ENCODE data around the gene TAPBPL. TPM values are rescaled to one million over a fixed set of nuclear protein-coding genes. Genes with fewer than 3 reads are reported as not detected.

TAPBPL gene
- total and polyA plus RNA-seq, 2 of the 13 experiments (the other 11 are each of a cell fraction or from before 2014, with no cell fraction given), result 10.0 to 14.5 TPM

- TF ChIP-seq MAX (IDR thresholded peaks at IDR 0.05) (peak; percentile 54), EP300 (IDR thresholded peaks at IDR 0.05; ENCODE audit: low read depth in 2 of 2, low read length in 2 of 2) (no peak), EP300 (CRISPR knock-in tag; IDR thresholded peaks at IDR 0.05; ENCODE audit: borderline replicate concordance) (no peak), ONECUT2 (CRISPR knock-in tag; IDR thresholded peaks at IDR 0.05) (no peak), TEF (CRISPR knock-in tag; IDR thresholded peaks at IDR 0.05) (0 out of 2 replicates have a peak, but pooled peaks have one; percentile 40), MTERF4 (CRISPR knock-in tag; IDR thresholded peaks at IDR 0.05) (no peak), ZBTB49 (CRISPR knock-in tag; IDR thresholded peaks at IDR 0.05; ENCODE audit: borderline replicate concordance) (no peak), ZNF143 (CRISPR knock-in tag; IDR thresholded peaks at IDR 0.05) (no peak), KDM2A (CRISPR knock-in tag; IDR thresholded peaks at IDR 0.05; ENCODE audit: borderline replicate concordance, low read depth) (peak; percentile 57; the same call in 1 of the 2 replicates), HMGA1 (CRISPR knock-in tag; conservative IDR thresholded peaks at IDR 0.05) (no peak), ARID5B (CRISPR knock-in tag; IDR thresholded peaks at IDR 0.05) (peak; percentile 40), BRF2 (CRISPR knock-in tag; IDR thresholded peaks at IDR 0.05) (no peak), THAP7 (CRISPR knock-in tag; IDR thresholded peaks at IDR 0.05) (no peak), ZBTB7B (CRISPR knock-in tag; IDR thresholded peaks at IDR 0.05) (no peak)
Observed at GRCh38 chr12:6430124-6430989, 21.5 kb upstream of the TAPBPL start (continued).

Measured in HepG2 (cell line).